Measurements from ENCODE around the gene PRR29. TPM values are rescaled to one million over a fixed set of nuclear protein-coding genes. Genes with fewer than 3 reads are reported as not detected.

Gene PRR29
- total RNA-seq = not detected in 2 replicates

GRCh38 chr17:63998050-63998720, at the start of gene PRR29:
Gene PRR29, plus strand, starts transcription at chr17:63998351. Its CDS starts 14 bp downstream, at chr17:63998365.

GRCh38 chr17:63972796-63973195, 25.4 kb upstream of the PRR29 start, which contains the start of gene SCN4A:
Gene SCN4A, minus strand, starts transcription at chr17:63972918. Its CDS starts 77 bp downstream, at chr17:63972841.

GRCh38 chr17:64020056-64020766, 22.1 kb downstream of the PRR29 start, which contains the start of gene ICAM2:
Gene ICAM2, minus strand, starts transcription at chr17:64020633. Its CDS starts 13,942 bp downstream, at chr17:64006691.

Other genes starting within 250 kb of the PRR29 start
- 78.2 and 78.3 TPM in 2 replicates for gene CCDC47, start 224.8 kb upstream of the PRR29 start, total RNA-seq
- 41.3 and 44.3 TPM in 2 replicates for gene DDX42, start 224.2 kb upstream of the PRR29 start, total RNA-seq
- gene PSMC5, start 170.9 kb upstream of the PRR29 start, total RNA-seq = 14.3 and 27.7 TPM in 2 replicates
- gene FTSJ3, start 170.7 kb upstream of the PRR29 start, total RNA-seq = 55.2 and 66.3 TPM in 2 replicates
- 121 and 165 TPM in 2 replicates for gene SMARCD2, start 155.7 kb upstream of the PRR29 start, total RNA-seq
- gene CSH2, start 124.7 kb upstream of the PRR29 start, total RNA-seq = not detected in 2 replicates
- gene GH2, start 116.4 kb upstream of the PRR29 start, total RNA-seq = not detected in 2 replicates
- not detected in 2 replicates for gene CSH1, start 101.8 kb upstream of the PRR29 start, total RNA-seq
- not detected in 2 replicates for gene CSHL1, start 87.1 kb upstream of the PRR29 start, total RNA-seq
- gene GH1, start 79.5 kb upstream of the PRR29 start, total RNA-seq = not detected in 2 replicates
- gene CD79B, start 66.0 kb upstream of the PRR29 start, total RNA-seq = not detected in 2 replicates
- under 0.01 TPM in 1 of 2 replicates, not detected in the other for gene SCN4A, start 25.4 kb upstream of the PRR29 start, total RNA-seq
- gene ICAM2, start 22.3 kb downstream of the PRR29 start, total RNA-seq = 0.43 and 5.5 TPM in 2 replicates
- gene ERN1, start 131.8 kb downstream of the PRR29 start, total RNA-seq = 21.5 and 25.3 TPM in 2 replicates

All from tracheal epithelial cell (primary cell).